AG09319 (cell line): ENCODE data around the gene ATP5MC3.

ENCODE experiments used
- DNase-seq: peaks from one replicate; pipeline ENCODE4 v3.0.0-alpha.2; 2010; ENCODE audit warnings: low read depth; ENCODE audit errors: extremely low read depth
- CTCF ChIP-seq: IDR thresholded peaks from 2 replicates; pipeline ENCODE4 v1.5.1; 2011; ENCODE audit warnings: low read depth, mild to moderate bottlenecking, inconsistent platforms, low read length, moderate library complexity

Gene ATP5MC3

GRCh38 chr2:175167792-175168563 is 13.5 kb downstream of the ATP5MC3 start, which contains the start of gene ATF2:
Gene ATF2, minus strand, starts transcription at chr2:175168203. Its CDS starts 31,760 bp downstream, at chr2:175136443.
- no peak for TF ChIP-seq CTCF

GRCh38 chr2:175167076-175167791 is 14.3 kb downstream of the ATP5MC3 start:
- TF ChIP-seq CTCF = no peak
- DNase-seq = no peak

More at GRCh38 chr2:175167792-175168563, 13.5 kb downstream of the ATP5MC3 start, which contains the start of gene ATF2:
- peak; percentile 99 for DNase-seq

- no peak for DNase-seq
- TF ChIP-seq CTCF = no peak
These were observed 15.2 kb downstream of the ATP5MC3 start for GRCh38 chr2:175166216-175166824.

- no peak for TF ChIP-seq CTCF
- DNase-seq = no peak
These were observed 17.3 kb downstream of the ATP5MC3 start for GRCh38 chr2:175164235-175164634.

GRCh38 chr2:175158894-175159293 is 22.6 kb downstream of the ATP5MC3 start:
- DNase-seq = no peak
- no peak for TF ChIP-seq CTCF

- TF ChIP-seq CTCF = no peak
- no peak for DNase-seq
These were observed 25.0 kb downstream of the ATP5MC3 start for GRCh38 chr2:175156534-175156933.

- DNase-seq = peak; percentile 23
These were observed 26.8 kb downstream of the ATP5MC3 start for GRCh38 chr2:175154661-175155082.

More at GRCh38 chr2:175154661-175155082, 26.8 kb downstream of the ATP5MC3 start:
- TF ChIP-seq CTCF = no peak
